ENCODE measurements around the gene F13A1.
"Not testable (repeated sequence)": the region's sequence is repeated elsewhere in the genome, so short reads cannot be mapped to it uniquely, and the experiment has no call there.

Gene F13A1

DNA sequence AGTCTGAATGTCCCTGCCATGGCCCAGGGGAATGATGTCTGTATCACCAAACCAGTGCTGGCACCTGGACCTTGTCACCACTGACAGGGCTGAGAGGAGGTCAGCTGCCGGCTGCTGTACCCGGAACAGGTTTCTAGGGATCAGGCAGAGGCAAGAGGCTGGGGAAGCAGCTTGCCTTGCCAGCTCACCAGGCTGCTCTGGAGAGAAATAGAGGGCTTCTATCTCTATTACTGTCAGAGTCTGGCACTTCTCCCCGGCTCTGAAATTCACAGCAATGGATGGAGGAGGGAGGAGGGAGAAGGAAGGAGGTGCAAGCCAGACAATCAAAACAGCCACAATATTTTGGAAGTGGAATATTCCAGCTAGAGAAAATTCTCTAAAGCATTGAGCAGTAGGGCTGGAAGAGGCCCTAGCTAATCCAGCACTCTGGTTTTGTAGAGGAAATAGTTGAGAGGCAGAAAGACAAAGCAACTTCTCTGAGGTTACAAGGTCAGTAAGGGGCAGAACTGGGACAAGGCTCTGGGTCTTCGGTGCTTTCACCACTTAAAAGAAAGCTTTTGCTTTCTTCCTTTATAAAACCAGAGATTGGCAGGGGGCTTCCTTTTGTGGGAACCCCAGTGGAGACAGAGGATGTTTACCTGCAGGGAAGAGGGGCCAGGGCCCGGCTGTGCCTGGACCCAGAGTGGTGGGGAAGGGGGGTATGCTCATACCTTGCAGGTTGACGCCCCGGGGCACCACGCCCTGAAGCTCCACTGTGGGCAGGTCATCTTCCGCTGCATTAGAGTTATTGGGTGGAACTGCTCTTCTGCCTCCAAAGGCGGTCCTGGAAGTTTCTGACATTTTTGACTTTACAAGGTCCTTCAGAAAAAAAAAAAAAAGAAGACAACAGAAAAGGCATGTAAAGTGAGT, 2.4 kb downstream of the F13A1 start:
- no peak for DNase-seq (ENCODE audit: low spot score)

GRCh38 chr6:6317386-6317785, 3.1 kb downstream of the F13A1 start:
- no peak for DNase-seq (ENCODE audit: low spot score)

GRCh38 chr6:6315660-6316059, 4.8 kb downstream of the F13A1 start:
- no peak for DNase-seq (ENCODE audit: low spot score)

DNA sequence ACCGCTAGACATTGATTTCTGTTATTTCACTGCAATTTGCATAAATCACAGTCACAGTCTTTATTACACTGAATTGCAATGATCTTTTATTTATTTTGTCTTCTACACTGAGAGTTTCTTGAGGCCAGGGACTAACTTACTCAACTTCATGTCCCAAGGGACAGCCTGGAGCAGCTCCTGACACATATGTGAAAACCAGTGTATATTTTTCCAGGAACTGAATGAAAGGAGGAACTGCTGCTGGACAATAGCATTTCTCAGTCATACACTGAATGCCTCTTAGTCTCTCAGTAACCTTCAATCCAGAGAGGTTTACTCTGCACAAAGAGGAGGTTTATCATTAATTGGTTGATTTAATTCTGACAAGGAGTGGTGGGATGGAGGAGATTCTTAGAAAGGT, 5.9 kb downstream of the F13A1 start:
- DNase-seq (ENCODE audit: low spot score): no peak

GRCh38 chr6:6312901-6313441, 7.5 kb downstream of the F13A1 start:
- DNase-seq (ENCODE audit: low spot score): no peak

GRCh38 chr6:6305575-6305974, 14.9 kb downstream of the F13A1 start:
- DNase-seq (ENCODE audit: low spot score): no peak

- not testable (repeated sequence) for DNase-seq (ENCODE audit: low spot score)
These were observed 20.1 kb downstream of the F13A1 start for GRCh38 chr6:6300383-6300782.

DNA sequence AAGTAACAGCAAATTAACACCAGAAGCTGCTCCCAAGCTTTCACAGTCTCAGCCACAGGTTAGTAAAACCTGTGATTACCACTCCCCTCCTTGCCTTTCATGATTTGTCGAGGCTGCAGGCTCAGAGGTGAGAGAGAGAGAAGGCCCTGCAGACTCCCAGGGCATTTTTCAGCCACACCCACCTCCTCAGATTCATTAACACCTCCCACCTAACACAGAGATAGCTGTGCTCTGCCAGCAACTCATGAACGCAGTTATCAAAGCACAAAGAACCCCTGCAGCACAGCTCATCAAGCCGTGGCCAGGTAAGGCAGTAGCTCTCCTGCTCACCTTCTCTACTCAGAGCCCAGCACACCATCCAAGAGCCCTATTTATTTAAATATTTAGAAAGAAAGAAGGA, 27.1 kb downstream of the F13A1 start:
- DNase-seq (ENCODE audit: low spot score): no peak

GRCh38 chr6:6287415-6287814, 33.0 kb downstream of the F13A1 start:
- DNase-seq (ENCODE audit: low spot score): no peak

GRCh38 chr6:6285679-6286078, 34.8 kb downstream of the F13A1 start:
- no peak for DNase-seq (ENCODE audit: low spot score)

- DNase-seq (ENCODE audit: low spot score): no peak
These were observed 36.1 kb downstream of the F13A1 start for GRCh38 chr6:6284221-6284966.

GRCh38 chr6:6283746-6284145, 36.7 kb downstream of the F13A1 start:
- no peak for DNase-seq (ENCODE audit: low spot score)

GRCh38 chr6:6282716-6283115, 37.7 kb downstream of the F13A1 start:
- no peak for DNase-seq (ENCODE audit: low spot score)

GRCh38 chr6:6277413-6277812, 43.0 kb downstream of the F13A1 start:
- DNase-seq (ENCODE audit: low spot score): no peak

DNA sequence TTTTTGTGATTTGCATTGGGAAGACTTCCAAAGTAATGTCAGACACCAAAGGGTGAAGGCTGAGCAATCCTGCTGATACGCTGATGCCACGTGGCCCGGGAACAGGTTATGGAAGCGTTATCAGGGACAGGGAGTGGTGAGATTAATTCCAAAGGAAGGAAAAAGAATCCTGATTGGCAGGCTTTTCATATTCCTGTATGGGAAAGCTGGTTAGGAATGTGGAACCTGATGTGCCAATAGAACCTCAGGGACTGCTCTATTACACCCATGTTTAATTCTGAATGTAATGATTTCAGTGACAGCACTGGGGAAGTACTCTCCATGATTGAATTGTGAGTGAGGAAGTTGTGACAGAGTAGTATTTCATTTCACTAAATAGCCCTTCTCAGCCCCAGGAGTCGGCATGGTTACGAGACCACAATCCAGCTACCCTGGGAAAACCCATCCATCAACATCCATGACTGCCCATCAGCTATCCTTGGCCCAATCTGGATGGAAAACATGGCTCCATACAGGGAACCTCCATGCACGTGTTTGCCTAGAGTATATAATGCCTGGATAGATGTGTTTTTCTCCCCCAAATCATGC, 49.4 kb downstream of the F13A1 start:
- DNase-seq (ENCODE audit: low spot score): no peak

- DNase-seq (ENCODE audit: low spot score): no peak
These were observed 60.2 kb downstream of the F13A1 start for GRCh38 chr6:6260196-6260722.

DNA sequence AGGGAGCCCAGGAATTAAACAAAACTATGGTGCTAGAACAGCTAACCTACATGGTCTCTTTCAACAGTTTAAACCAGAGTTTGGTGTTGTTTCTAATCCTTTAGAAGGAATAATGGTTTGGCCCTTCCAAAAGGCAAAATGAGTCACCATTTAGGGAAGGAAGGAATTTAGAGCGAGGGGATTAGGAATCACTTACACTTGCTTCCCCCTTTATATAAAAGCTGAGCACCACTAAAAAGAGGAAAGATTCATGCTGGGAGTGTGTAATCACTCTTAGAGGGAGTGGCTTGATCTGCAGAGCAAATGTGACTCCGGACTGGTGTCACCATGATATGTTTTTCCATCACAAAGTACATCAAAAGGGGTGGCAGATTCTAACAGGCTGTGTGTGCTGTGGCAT, 63.6 kb downstream of the F13A1 start:
- DNase-seq (ENCODE audit: low spot score): no peak

- DNase-seq (ENCODE audit: low spot score): no peak
These were observed 64.2 kb downstream of the F13A1 start for GRCh38 chr6:6256259-6256658.

DNA sequence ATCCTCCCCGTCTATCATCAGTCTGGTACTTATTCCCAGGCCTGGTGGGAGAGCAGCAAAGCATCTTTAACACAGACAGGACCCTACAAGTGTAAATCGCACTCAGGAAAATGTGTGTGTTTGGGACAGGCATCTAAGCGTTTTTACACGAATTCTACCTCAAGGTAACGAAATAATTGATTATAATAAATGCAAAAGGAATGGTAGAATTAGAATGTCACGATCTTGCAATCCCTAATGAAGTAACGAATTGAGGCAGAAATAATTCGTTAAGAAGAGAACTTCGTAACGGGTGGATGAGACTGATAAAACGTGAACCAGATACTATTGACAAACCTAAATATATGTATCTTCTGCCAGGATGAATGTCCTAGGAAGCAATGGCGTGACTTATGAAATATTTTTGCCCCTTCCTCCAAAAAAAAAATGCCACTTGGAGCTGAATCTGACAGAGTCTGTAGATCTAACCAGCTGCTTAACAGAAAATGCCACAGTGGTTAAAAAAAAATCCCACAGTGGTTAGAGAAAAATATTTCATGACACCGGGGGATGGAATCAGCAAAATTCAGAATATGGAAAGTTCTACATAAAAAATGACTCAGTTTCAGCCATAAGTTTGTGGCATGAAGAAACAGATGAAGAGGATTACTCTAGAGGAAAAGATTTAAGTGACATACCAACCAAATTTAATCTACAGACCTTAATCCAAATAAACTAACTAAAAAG, 68.7 kb downstream of the F13A1 start:
- no peak for DNase-seq (ENCODE audit: low spot score)

DNA sequence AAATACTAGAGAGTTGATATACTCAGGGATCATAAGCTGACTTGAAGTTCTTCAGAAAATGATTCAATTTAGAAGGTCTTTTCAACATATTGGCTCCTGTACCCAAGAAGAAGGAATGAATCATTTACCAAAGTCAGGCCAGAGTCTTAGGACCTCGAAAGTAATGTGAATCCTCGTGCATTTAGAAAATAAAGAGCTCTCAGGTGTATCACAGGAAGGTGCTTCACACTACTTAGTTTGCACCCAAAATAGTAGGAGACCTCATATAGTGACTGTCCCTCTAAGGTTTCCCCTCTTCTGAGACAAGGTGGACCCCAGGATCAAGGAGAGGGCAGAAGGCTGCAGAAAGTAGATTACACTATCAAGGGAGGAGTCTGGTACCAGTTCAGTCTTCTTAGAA, 71.8 kb downstream of the F13A1 start:
- DNase-seq (ENCODE audit: low spot score): no peak

DNA sequence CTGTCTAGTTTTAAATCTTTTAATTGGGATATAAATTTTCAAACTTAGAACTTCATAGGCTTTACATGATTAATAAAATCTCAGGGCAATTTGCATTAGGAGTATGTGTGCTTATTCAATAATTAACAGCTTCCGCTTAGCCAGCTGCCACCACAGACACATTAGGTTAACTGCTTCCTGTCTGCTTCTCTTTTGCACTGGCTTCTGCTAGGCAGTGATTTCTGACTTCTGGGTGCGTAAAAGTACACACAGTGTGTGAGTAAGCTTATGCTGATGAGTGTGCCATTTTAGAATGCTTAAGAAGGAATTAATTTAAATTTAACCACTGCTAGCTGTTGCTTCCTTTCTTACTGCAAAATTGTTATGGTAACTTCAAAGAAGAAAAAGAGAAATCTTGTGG, 73.9 kb downstream of the F13A1 start:
- no peak for DNase-seq (ENCODE audit: low spot score)

DNA sequence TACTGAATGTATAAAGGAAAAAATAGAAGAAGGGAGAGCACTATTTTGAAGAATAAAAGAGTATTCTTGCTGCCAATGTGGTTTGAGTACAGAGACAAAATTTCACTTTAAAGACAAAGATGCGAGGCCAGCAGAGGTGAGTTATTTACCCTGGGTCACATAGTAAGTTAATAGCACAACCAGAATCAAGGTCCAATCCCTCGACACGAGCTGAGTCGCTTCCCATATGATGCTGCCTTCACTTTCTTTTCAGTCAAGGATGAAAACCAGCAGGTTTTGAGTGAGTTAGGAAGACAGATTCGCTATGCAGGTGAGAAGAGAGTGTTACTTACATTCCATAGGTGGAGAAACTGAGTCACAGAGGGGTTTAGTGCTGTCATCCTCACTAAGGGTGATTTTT, 75.8 kb downstream of the F13A1 start:
- no peak for DNase-seq (ENCODE audit: low spot score)
